Heart left ventricle (tissue), 16 donors: ENCODE results near the gene TOP1. TPM values are rescaled to one million over a fixed set of nuclear protein-coding genes. Genes with fewer than 3 reads are reported as not detected.

Experiments
- ATAC-seq, 4 donors: fragments of 200-7000 bp; cut with Tn5 transposase; one replicate each; pipeline ENCODE4 v1.9.1; 2020 to 2022; ENCODE audit warnings: moderate library complexity in 4 of 4, mild to moderate bottlenecking in 3 of 4, moderate number of reproducible peaks in 1 of 4
- DNase-seq, 5 donors: peaks; one replicate each; pipeline ENCODE4 v3.0.0-alpha.2; 2020
- H3K27ac ChIP-seq, 12 donors: fragments of 200-600 bp; sonication (generic) in 4 of 12; one replicate each; pipeline versions ENCODE4 v1.5.0 to v1.8.0; 2016 to 2022; ENCODE audit warnings: mild to moderate bottlenecking in 2 of 12
- H3K27me3 ChIP-seq, 9 donors: fragments of 200-600 bp; sonication (generic) in 2 of 9; one replicate each; pipeline versions ENCODE4 v1.5.1 to v1.8.0; 2016 to 2022; ENCODE audit warnings: mild to moderate bottlenecking in 3 of 9
- H3K36me3 ChIP-seq, 9 donors: fragments of 200-600 bp; sonication (generic) in 2 of 9; one replicate each; pipeline versions ENCODE4 v1.5.0 to v1.8.0; 2018 to 2022; ENCODE audit warnings: mild to moderate bottlenecking in 2 of 9
- H3K4me1 ChIP-seq, 12 donors: fragments of 200-600 bp; sonication (generic) in 4 of 12; one replicate each; pipeline versions ENCODE4 v1.5.0 to v1.8.0; 2016 to 2022; ENCODE audit warnings: mild to moderate bottlenecking in 3 of 12
- H3K4me3 ChIP-seq, 12 donors: fragments of 200-600 bp; sonication (generic) in 4 of 12; one replicate each; pipeline versions ENCODE4 v1.5.0 to v1.8.0; 2017 to 2022; ENCODE audit warnings: mild to moderate bottlenecking in 9 of 12, moderate library complexity in 4 of 12
- H3K9me3 ChIP-seq, 12 donors: fragments of 200-600 bp; sonication (generic) in 4 of 12; one replicate each; pipeline versions ENCODE4 v1.5.0 to v1.8.0; 2016 to 2022; ENCODE audit warnings: mild to moderate bottlenecking in 1 of 12
- CTCF ChIP-seq, 12 donors: fragments of 200-600 bp; sonication (generic) in 4 of 12; IDR thresholded peaks; one replicate each; pipeline versions ENCODE4 v1.5.0 to v1.8.0; 2018 to 2022; ENCODE audit warnings: antibody characterized with exemption in 12 of 12, mild to moderate bottlenecking in 5 of 12
- POLR2A ChIP-seq, 2 donors: fragments of 450-650 bp; IDR thresholded peaks; one replicate each; pipeline ENCODE4 v1.6.1; 2017; ENCODE audit warnings: antibody characterized with exemption in 2 of 2, mild to moderate bottlenecking in 2 of 2, moderate library complexity in 2 of 2
- WGBS, 4 donors: extraction: QIAGEN DNeasy Blood & Tissue Kit in 2 of 4; methylation state at CpG; one replicate each; pipeline versions ENCODE4 v1.1.5 to v1.1.7; 2013 to 2018; 5-methylcytosine and 5-hydroxymethylcytosine counted together
- intact Hi-C, 10 donors: fragments of 100-400 bp; cut with DNase I; formaldehyde crosslinking; loops; one replicate each; pipeline versions ENCODE4 v1.11.1 to v1.14.2; 2022
- polyA plus RNA-seq, 2 donors: library from polyadenylated mRNA; stranded (reverse); fragments of 200-250 nt; gene quantifications; one replicate each; pipeline ENCODE4 v1.2.3, GENCODE V29; 2013
- total RNA-seq, 9 donors: library from RNA; depleted of rRNA in 2 of 9; stranded (reverse); fragments of >200 nt in 2 of 9; fragmentation: NEBNext Ultra II Directional in 3 of 9; extraction: Animal tissue kit (Norgen Biotek cat#: 25700) in 3 of 9; gene quantifications; one replicate each; pipeline versions ENCODE4 v1.1.0 to v1.2.4, GENCODE V29; 2016 to 2023
- donor health status: ischemic (EF 13 %, LVEDD 7.1; RV severe dilation, severe dysfunction).
- donor health status: healthy with polysubstance abuse.
- donor health status: DM: no; HTN: yes; CAD: no.
- donor health status: DM: no; HTN: no; CAD: no.
- donor health status: ischemic (EF 25% LVEDD 6.9; RV normal size, moderate dysfunction).
- donor health status: ischemic (EF 25% LVEDD 5.7; RV mildly dilated, moderate dysfunction).
- donor health status: healthy.
- donor health status: DM: yes; HTN: yes; CAD: no.
- donor health status: ischemic (EF 35%, LVEDD 5.7; RV mildly dilated, moderate dysfunction).
- donor health status: nonischemic (EF 11% LVEDD 7.7; RV severe dilation, severe dysfunction).
- donor health status: DM: yes; HTN: yes; CAD: no.
- donor health status: PGD.
- donor health status: ischemic (EF 29% LVEDD 5.4; RV normal size, mild dysfunction).
- donor health status: nonischemic (EF 23%, LVEDD 6.1; RV moderate dilation, normal function).

TOP1 gene
- total and polyA plus RNA-seq, 11 donors, result 11.6 to 32.3 (median 21.4) TPM

GRCh38 chr20:41045671-41046070, 17.0 kb downstream of the TOP1 start:
- DNase-seq (no peak), ATAC-seq (no peak)
- peaks cover 4 to 84% (median 64%) of the 10 kb centered on the region in 12 donors for H3K4me1 ChIP-seq
- H3K27ac ChIP-seq, result peak overlapping the region in 1 of 12 donors; percentile 88
- H3K27me3 ChIP-seq, result no peaks in the 10 kb centered on the region
- H3K9me3 ChIP-seq, result no peaks in the 10 kb centered on the region
- TF ChIP-seq POLR2A (IDR thresholded peaks at IDR 0.05), result no peak
- no peak for TF ChIP-seq CTCF (IDR thresholded peaks at IDR 0.05)
- no peaks in the 10 kb centered on the region for H3K36me3 ChIP-seq
- intact Hi-C loops, result loop anchor here in 1 of 10 donors (5.0 kb wide), 1 partner anchor 37 kb away; no protein-coding TSS in a partner anchor
- 82 to 90% (median 85%) methylated on average over 2 of the region's 2 CpGs for WGBS, 4 donors
- no peak overlapping the region for H3K4me3 ChIP-seq

GRCh38 chr20:41046716-41047115, 18.1 kb downstream of the TOP1 start:
- H3K27me3 ChIP-seq, result no peaks in the 10 kb centered on the region
- WGBS, 4 donors, result 52 to 65% (median 59%) methylated on average over 2 of the region's 2 CpGs
- H3K4me1 ChIP-seq, result peaks cover 4 to 90% (median 71%) of the 10 kb centered on the region in 12 donors
- TF ChIP-seq CTCF (IDR thresholded peaks at IDR 0.05) (no peak), POLR2A (IDR thresholded peaks at IDR 0.05) (no peak)
- no peaks in the 10 kb centered on the region for H3K36me3 ChIP-seq
- no peak overlapping the region for H3K4me3 ChIP-seq
- no peak for DNase-seq
- no peak for ATAC-seq
- H3K27ac ChIP-seq, result peak overlapping the region in 3 of 12 donors; percentile 23 to 88 (median 55)
- no peaks in the 10 kb centered on the region for H3K9me3 ChIP-seq
- intact Hi-C loops, result loop anchor here in 1 of 10 donors (5.0 kb wide), 1 partner anchor 36 kb away; no protein-coding TSS in a partner anchor

DNA sequence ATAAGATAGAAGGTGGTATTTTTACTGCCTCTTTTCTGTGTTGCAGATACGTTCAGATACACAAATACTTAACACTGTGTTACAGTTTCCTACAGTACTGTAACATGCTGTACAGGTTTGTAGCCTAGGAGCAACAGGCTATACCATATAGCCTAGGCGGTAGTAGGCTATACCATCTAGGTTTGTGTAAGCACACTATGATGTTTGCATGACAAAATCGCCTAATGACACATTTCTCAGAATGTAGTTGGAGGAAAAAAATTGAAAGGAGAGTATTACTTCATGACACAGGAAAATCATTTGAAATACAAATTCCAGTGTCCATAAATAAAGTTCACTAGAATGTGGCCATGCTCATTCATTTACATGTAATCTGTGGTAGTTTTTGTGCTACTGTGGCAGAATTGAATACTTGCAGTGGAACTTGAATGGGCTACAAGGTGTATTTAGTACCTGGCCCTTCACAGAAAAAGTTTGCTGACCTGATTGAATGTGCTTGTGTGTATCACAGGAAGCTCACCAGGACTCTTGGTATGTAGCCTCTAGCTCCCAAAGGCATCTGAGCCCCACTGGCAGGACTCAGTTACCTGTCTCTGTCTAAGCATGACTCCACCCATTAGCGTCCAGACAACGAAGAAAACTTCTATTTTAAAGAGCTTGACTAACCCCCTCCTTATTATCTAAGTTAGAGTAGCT, 18.8 kb downstream of the TOP1 start:
- Histone ChIP-seq H3K9me3 (no peaks in the 10 kb centered on the region), H3K27ac (peak overlapping the region in 9 of 12 donors; percentile 5 to 88 (median 43)), H3K4me1 (peaks cover 7 to 90% (median 75%) of the 10 kb centered on the region in 12 donors), H3K36me3 (no peaks in the 10 kb centered on the region), H3K4me3 (peak overlapping the region in 7 of 12 donors; percentile 11 to 54 (median 23)), H3K27me3 (no peaks in the 10 kb centered on the region)
- WGBS, 4 donors, result 39 to 46% (median 43%) methylated on average over 5 of the region's 5 CpGs
- no peak for DNase-seq
- ATAC-seq, result peak in 2 of 4 donors; percentile 3 to 17
- TF ChIP-seq CTCF (IDR thresholded peaks at IDR 0.05) (no peak), POLR2A (IDR thresholded peaks at IDR 0.05) (no peak)
- intact Hi-C loops, result loop anchor here in 1 of 10 donors (5.0 kb wide), 1 partner anchor 35 kb away; no protein-coding TSS in a partner anchor

GRCh38 chr20:41047975-41048305, 19.3 kb downstream of the TOP1 start:
- H3K36me3 ChIP-seq, result no peaks in the 10 kb centered on the region
- H3K4me1 ChIP-seq, result peaks cover 11 to 90% (median 77%) of the 10 kb centered on the region in 12 donors
- no peak for TF ChIP-seq CTCF (IDR thresholded peaks at IDR 0.05)
- TF ChIP-seq POLR2A (IDR thresholded peaks at IDR 0.05), result no peak
- H3K4me3 ChIP-seq, result peak overlapping the region in 9 of 12 donors; percentile 11 to 54 (median 23)
- DNase-seq, result no peak
- no peaks in the 10 kb centered on the region for H3K27me3 ChIP-seq
- peak overlapping the region in 10 of 12 donors; percentile 5 to 88 (median 36) for H3K27ac ChIP-seq
- intact Hi-C loops, result loop anchor here in 1 of 10 donors (5.0 kb wide), 1 partner anchor 34 kb away; no protein-coding TSS in a partner anchor
- no peaks in the 10 kb centered on the region for H3K9me3 ChIP-seq
- peak in 3 of 4 donors; percentile 29 to 61 (median 46) for ATAC-seq
- WGBS, 4 donors, result 11 to 30% (median 19%) methylated on average over 1 of the region's 1 CpG
